Sigmoid colon (tissue), 7 donors: ENCODE data around the gene PLA2G6. TPM values are rescaled to one million over a fixed set of nuclear protein-coding genes. Genes with fewer than 3 reads are reported as not detected.

Source experiments
- DNase-seq: peaks from one replicate; pipeline ENCODE4 v3.0.0-alpha.2; 2019
- H3K27ac ChIP-seq, 4 donors: fragments of 200-600 bp; sonication (generic); one replicate each; pipeline ENCODE4 v1.5.1; 2016 to 2019; ENCODE audit warnings: mild to moderate bottlenecking in 1 of 4
- H3K27me3 ChIP-seq, 3 donors: fragments of 200-600 bp; sonication (generic); one replicate each; pipeline ENCODE4 v1.5.1; 2019; ENCODE audit warnings: mild to moderate bottlenecking in 1 of 3
- H3K36me3 ChIP-seq, 4 donors: fragments of 200-600 bp; sonication (generic); one replicate each; pipeline ENCODE4 v1.5.1; 2016 to 2019
- H3K4me1 ChIP-seq, 4 donors: fragments of 200-600 bp; sonication (generic); one replicate each; pipeline ENCODE4 v1.5.1; 2017 to 2019
- H3K4me3 ChIP-seq, 4 donors: fragments of 200-600 bp; sonication (generic); one replicate each; pipeline ENCODE4 v1.5.1; 2017 to 2019; ENCODE audit warnings: mild to moderate bottlenecking in 2 of 4, moderate library complexity in 1 of 4
- H3K9me3 ChIP-seq, 4 donors: fragments of 200-600 bp in 3 of 4; sonication (generic) in 3 of 4; one replicate each; pipeline versions ENCODE4 v1.5.1 to v1.6.1; 2013 to 2019
- EP300 ChIP-seq, 4 donors: sonication (generic); formaldehyde crosslinking; IDR thresholded peaks; one replicate each; pipeline ENCODE4 v1.6.1; 2017; ENCODE audit warnings: antibody characterized with exemption in 4 of 4
- POLR2A ChIP-seq, 2 donors: fragments of 450-650 bp; IDR thresholded peaks; one replicate each; pipeline ENCODE4 v1.6.1; 2016; ENCODE audit warnings: antibody characterized with exemption in 2 of 2, mild to moderate bottlenecking in 2 of 2, moderate library complexity in 2 of 2
- POLR2AphosphoS5 ChIP-seq, 4 donors: sonication (generic); formaldehyde crosslinking; IDR thresholded peaks; one replicate each; pipeline ENCODE4 v1.6.1; 2017; ENCODE audit warnings: antibody characterized with exemption in 4 of 4
- WGBS, 2 donors: extraction: QIAGEN DNeasy Blood & Tissue Kit; methylation state at CpG; one replicate each; pipeline ENCODE4 v1.1.7; 2013; 5-methylcytosine and 5-hydroxymethylcytosine counted together
- intact Hi-C: fragments of 100-400 bp; cut with DNase I; formaldehyde crosslinking; loops from one replicate; pipeline ENCODE4 v1.15.1; 2023
- polyA plus RNA-seq, 3 donors: library from polyadenylated mRNA; stranded (reverse); fragments of 200-250 nt; gene quantifications; one replicate each; pipeline ENCODE4 v1.2.3, GENCODE V29; 2013
- total RNA-seq, 4 donors: library from RNA; depleted of rRNA; stranded (reverse); fragments of >200 nt; gene quantifications; one replicate each; pipeline ENCODE4 v1.1.0, GENCODE V29; 2016
- TF ChIP-seq, protein P1 (sequence below), 4 experiments: fragments of 450-650 bp in 3 of 4; fragments of 200-600 bp in 1 of 4; IDR thresholded peaks; one replicate each; pipeline ENCODE4 v1.5.1; 2016 to 2019; ENCODE audit warnings: antibody characterized with exemption in 4 of 4, mild to moderate bottlenecking in 3 of 4, moderate library complexity in 2 of 4
- donor health status: healthy with polysubstance abuse.
- donor health status: Bipolar disorder and iron deficiency.
- donor health status: healthy.

The PLA2G6 gene
- total and polyA plus RNA-seq, 7 donors = 6.6 to 36.2 (median 19.4) TPM

- TF ChIP-seq POLR2AphosphoS5 (IDR thresholded peaks at IDR 0.05) = no peak
- peaks cover 0 to 40% (median 3%) of the 10 kb centered on the region in 4 donors for H3K36me3 ChIP-seq
- H3K4me3 ChIP-seq = no peak overlapping the region
- peaks cover 0 to 3% (median 0%) of the 10 kb centered on the region in 4 donors for H3K4me1 ChIP-seq
- no peaks in the 10 kb centered on the region for H3K27me3 ChIP-seq
- no peaks in the 10 kb centered on the region for H3K9me3 ChIP-seq
- H3K27ac ChIP-seq = no peak overlapping the region
- no peak for DNase-seq
- intact Hi-C loops = no loop called here
- WGBS, 2 donors = 98 to 99% methylated on average over 4 of the region's 4 CpGs
These were observed 48.3 kb downstream of the PLA2G6 start for GRCh38 chr22:38133331-38133730.

DNA sequence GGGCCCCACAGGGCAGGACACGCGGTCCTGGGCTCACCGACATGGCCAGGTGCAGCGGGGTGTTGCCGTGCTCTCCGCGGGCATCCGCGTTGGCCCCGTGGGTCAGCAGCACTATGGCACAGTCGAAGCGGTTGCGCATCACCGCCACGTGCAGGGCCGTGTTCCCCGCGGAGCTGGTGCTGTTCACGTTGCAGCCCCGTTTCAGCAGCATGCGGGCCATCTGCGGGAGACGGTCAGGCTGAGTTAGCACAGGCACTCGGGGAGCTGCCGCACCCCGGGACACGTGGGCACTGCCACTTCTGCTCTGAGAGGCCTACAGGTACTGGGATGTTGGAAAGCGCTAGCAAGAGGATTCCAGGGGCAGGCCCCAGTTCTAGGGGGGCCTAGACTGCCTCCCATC is 48.8 kb downstream of the PLA2G6 start:
- Histone ChIP-seq H3K36me3 (peaks cover 0 to 43% (median 2%) of the 10 kb centered on the region in 4 donors), H3K4me1 (peaks cover 0 to 3% (median 0%) of the 10 kb centered on the region in 4 donors), H3K9me3 (no peaks in the 10 kb centered on the region), H3K27me3 (no peaks in the 10 kb centered on the region), H3K4me3 (no peak overlapping the region), H3K27ac (no peak overlapping the region)
- whole genome bisulfite sequencing, 2 donors = 93 to 96% methylated on average over 28 of the region's 28 CpGs
- intact Hi-C loops = no loop called here
- no peak for TF ChIP-seq POLR2AphosphoS5 (IDR thresholded peaks at IDR 0.05)
- no peak for TF ChIP-seq POLR2A (IDR thresholded peaks at IDR 0.05)
- TF ChIP-seq, protein P1, sequence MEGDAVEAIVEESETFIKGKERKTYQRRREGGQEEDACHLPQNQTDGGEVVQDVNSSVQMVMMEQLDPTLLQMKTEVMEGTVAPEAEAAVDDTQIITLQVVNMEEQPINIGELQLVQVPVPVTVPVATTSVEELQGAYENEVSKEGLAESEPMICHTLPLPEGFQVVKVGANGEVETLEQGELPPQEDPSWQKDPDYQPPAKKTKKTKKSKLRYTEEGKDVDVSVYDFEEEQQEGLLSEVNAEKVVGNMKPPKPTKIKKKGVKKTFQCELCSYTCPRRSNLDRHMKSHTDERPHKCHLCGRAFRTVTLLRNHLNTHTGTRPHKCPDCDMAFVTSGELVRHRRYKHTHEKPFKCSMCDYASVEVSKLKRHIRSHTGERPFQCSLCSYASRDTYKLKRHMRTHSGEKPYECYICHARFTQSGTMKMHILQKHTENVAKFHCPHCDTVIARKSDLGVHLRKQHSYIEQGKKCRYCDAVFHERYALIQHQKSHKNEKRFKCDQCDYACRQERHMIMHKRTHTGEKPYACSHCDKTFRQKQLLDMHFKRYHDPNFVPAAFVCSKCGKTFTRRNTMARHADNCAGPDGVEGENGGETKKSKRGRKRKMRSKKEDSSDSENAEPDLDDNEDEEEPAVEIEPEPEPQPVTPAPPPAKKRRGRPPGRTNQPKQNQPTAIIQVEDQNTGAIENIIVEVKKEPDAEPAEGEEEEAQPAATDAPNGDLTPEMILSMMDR (IDR thresholded peaks at IDR 0.05) = no peak
- no peak for TF ChIP-seq EP300 (IDR thresholded peaks at IDR 0.05)
- DNase-seq = no peak

- intact Hi-C loops = no loop called here
- DNase-seq = no peak
- Histone ChIP-seq H3K36me3 (peaks cover 0 to 43% (median 2%) of the 10 kb centered on the region in 4 donors), H3K4me3 (no peak overlapping the region), H3K27me3 (no peaks in the 10 kb centered on the region), H3K4me1 (peaks cover 0 to 3% (median 0%) of the 10 kb centered on the region in 4 donors), H3K9me3 (no peaks in the 10 kb centered on the region), H3K27ac (no peak overlapping the region)
- TF ChIP-seq POLR2A (IDR thresholded peaks at IDR 0.05) = no peak
- TF ChIP-seq POLR2AphosphoS5 (IDR thresholded peaks at IDR 0.05) = no peak
- TF ChIP-seq, protein P1 (IDR thresholded peaks at IDR 0.05) = no peak
- TF ChIP-seq EP300 (IDR thresholded peaks at IDR 0.05) = no peak
- 89 to 94% methylated on average over 7 of the region's 7 CpGs for WGBS, 2 donors
These were observed 49.5 kb downstream of the PLA2G6 start for GRCh38 chr22:38132136-38132535.

- no peaks in the 10 kb centered on the region for H3K27me3 ChIP-seq
- H3K4me3 ChIP-seq = no peak overlapping the region
- no peak overlapping the region for H3K27ac ChIP-seq
- 76 to 87% methylated on average over 2 of the region's 2 CpGs for WGBS, 2 donors
- no peaks in the 10 kb centered on the region for H3K9me3 ChIP-seq
- intact Hi-C loops = no loop called here
- H3K4me1 ChIP-seq = peaks cover 0 to under 1% (median 0%) of the 10 kb centered on the region in 4 donors
- no peak for DNase-seq
- H3K36me3 ChIP-seq = peaks cover 0 to 46% (median 2%) of the 10 kb centered on the region in 4 donors
- TF ChIP-seq, protein P1 (IDR thresholded peaks at IDR 0.05) = no peak
- TF ChIP-seq POLR2AphosphoS5 (IDR thresholded peaks at IDR 0.05) = no peak
- no peak for TF ChIP-seq POLR2A (IDR thresholded peaks at IDR 0.05)
- no peak for TF ChIP-seq EP300 (IDR thresholded peaks at IDR 0.05)
These were observed 50.2 kb downstream of the PLA2G6 start for GRCh38 chr22:38131399-38131798.

GRCh38 chr22:38129856-38130255 is 51.8 kb downstream of the PLA2G6 start:
- Histone ChIP-seq H3K27ac (no peak overlapping the region), H3K4me1 (no peaks in the 10 kb centered on the region), H3K27me3 (no peaks in the 10 kb centered on the region), H3K9me3 (no peaks in the 10 kb centered on the region), H3K4me3 (no peak overlapping the region), H3K36me3 (peaks cover 0 to 38% (median 2%) of the 10 kb centered on the region in 4 donors)
- no peak for DNase-seq
- TF ChIP-seq POLR2AphosphoS5 (IDR thresholded peaks at IDR 0.05) (no peak), POLR2A (IDR thresholded peaks at IDR 0.05) (no peak), EP300 (IDR thresholded peaks at IDR 0.05) (no peak)
- TF ChIP-seq, protein P1 (IDR thresholded peaks at IDR 0.05) = no peak
- intact Hi-C loops = no loop called here
- 88 to 92% methylated on average over 9 of the region's 9 CpGs for WGBS, 2 donors
